Measurements from ENCODE around the gene GPRIN3. TPM values are rescaled to one million over a fixed set of nuclear protein-coding genes. Genes with fewer than 3 reads are reported as not detected.

The GPRIN3 gene
- total RNA-seq, 1 experiment from 2014 or later, result 0.48 TPM

GRCh38 chr4:89295415-89295927 is 12.1 kb downstream of the GPRIN3 start:
- Histone ChIP-seq H2BK12ac (ENCODE audit: insufficient read length, low read depth, low read length) (no peak overlapping the region), H3K27me3 (ENCODE audit: insufficient read depth, low read length) (no peaks in the 10 kb centered on the region), H3K23ac (ENCODE audit: insufficient read length, low read depth, low read length) (no peak overlapping the region), H3K14ac (ENCODE audit: insufficient read depth, low read length) (no peak overlapping the region), H4K20me1 (ENCODE audit: control insufficient read depth, insufficient read depth, insufficient read length) (no peaks in the 10 kb centered on the region), H4K5ac (ENCODE audit: insufficient read length, low read depth, low read length) (no peak overlapping the region), H4K91ac (ENCODE audit: insufficient read length, low read depth, low read length) (no peak overlapping the region), H3K9ac (ENCODE audit: extremely low read depth, insufficient read length, low read length) (no peak overlapping the region), H3K79me2 (ENCODE audit: insufficient read depth, low read length) (no peaks in the 10 kb centered on the region), H3K4me2 (ENCODE audit: insufficient read depth, insufficient read length, low read length) (no peak overlapping the region), H3T11ph (ENCODE audit: low read length) (no peak overlapping the region), H3K4me1 (ENCODE audit: insufficient read depth, low read length) (0 out of 2 replicates have a peak, but pooled peaks cover 2% of the 10 kb centered on the region), H3K23me2 (ENCODE audit: insufficient read length, low read depth, low read length, poor library complexity, severe bottlenecking) (no peaks in the 10 kb centered on the region), H2BK120ac (ENCODE audit: low read depth, low read length, poor library complexity, severe bottlenecking) (no peak overlapping the region), H3K79me1 (ENCODE audit: insufficient read depth, low read depth, low read length, poor library complexity, severe bottlenecking) (no peaks in the 10 kb centered on the region), H3K9me3 (ENCODE audit: control insufficient read depth, low read depth, low read length) (no peaks in the 10 kb centered on the region), H4K8ac (replicated peaks; ENCODE audit: insufficient read length, low read depth, low read length) (no peak overlapping the region), H2BK20ac (ENCODE audit: low read depth, low read length, poor library complexity, severe bottlenecking) (no peak overlapping the region), H3K4ac (ENCODE audit: low read depth, low read length) (no peak overlapping the region), H3K18ac (ENCODE audit: insufficient read length, low read depth, low read length) (no peak overlapping the region), H3K27ac (ENCODE audit: insufficient read length, low read depth, low read length) (no peak overlapping the region), H3K56ac (ENCODE audit: insufficient read length, low read depth, low read length) (no peak overlapping the region), H2BK15ac (ENCODE audit: low read depth, low read length) (no peak overlapping the region), H2BK5ac (ENCODE audit: insufficient read length, low read length) (no peak overlapping the region), H2AFZ (ENCODE audit: low read length) (no peak overlapping the region), H2AK5ac (ENCODE audit: insufficient read length, low read length) (no peak overlapping the region)
- WGBS (ENCODE audit: extremely low coverage, insufficient read length, low lambda C conversion rate), result no CpG with 5 or more reads among the region's 3 CpGs
- Mint-ChIP-seq H3K36me3 (ENCODE audit: insufficient read depth in 1 of 3, low read depth in 3 of 3) (peaks cover 0 to 9% (median 4%) of the 10 kb centered on the region in 3 experiments; a peak in 5 of 7 replicates), H3K4me3 (no peak overlapping the region), H3K27me3 (ENCODE audit: low read depth) (no peaks in the 10 kb centered on the region), H3K4me1 (peaks cover 3 to 5% of the 10 kb centered on the region in 2 experiments), H3K27ac (no peak overlapping the region), H3K9me3 (peaks cover 3 to 7% of the 10 kb centered on the region in 2 experiments; a peak in 2 of 5 replicates)
- TF ChIP-seq, protein P1, sequence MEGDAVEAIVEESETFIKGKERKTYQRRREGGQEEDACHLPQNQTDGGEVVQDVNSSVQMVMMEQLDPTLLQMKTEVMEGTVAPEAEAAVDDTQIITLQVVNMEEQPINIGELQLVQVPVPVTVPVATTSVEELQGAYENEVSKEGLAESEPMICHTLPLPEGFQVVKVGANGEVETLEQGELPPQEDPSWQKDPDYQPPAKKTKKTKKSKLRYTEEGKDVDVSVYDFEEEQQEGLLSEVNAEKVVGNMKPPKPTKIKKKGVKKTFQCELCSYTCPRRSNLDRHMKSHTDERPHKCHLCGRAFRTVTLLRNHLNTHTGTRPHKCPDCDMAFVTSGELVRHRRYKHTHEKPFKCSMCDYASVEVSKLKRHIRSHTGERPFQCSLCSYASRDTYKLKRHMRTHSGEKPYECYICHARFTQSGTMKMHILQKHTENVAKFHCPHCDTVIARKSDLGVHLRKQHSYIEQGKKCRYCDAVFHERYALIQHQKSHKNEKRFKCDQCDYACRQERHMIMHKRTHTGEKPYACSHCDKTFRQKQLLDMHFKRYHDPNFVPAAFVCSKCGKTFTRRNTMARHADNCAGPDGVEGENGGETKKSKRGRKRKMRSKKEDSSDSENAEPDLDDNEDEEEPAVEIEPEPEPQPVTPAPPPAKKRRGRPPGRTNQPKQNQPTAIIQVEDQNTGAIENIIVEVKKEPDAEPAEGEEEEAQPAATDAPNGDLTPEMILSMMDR (conservative IDR thresholded peaks at IDR 0.05), result no peak
- DNase-seq, result no peak

All from H9 (cell line).